NCI-H524 treated with DMSO at 0.1 percent for 48 hours (cell line): ENCODE results near the gene CDK4.
A peak's percentile ranks its signal among the peaks of the same experiment; 100 is the strongest.
"Not testable (repeated sequence)": the region's sequence is repeated elsewhere in the genome, so short reads cannot be mapped to it uniquely, and the experiment has no call there.

ENCODE experiments used
- DNase-seq: peaks from one replicate; lab custom pipeline; 2025; lab: John Stamatoyannopoulos, UW

Gene CDK4

DNA sequence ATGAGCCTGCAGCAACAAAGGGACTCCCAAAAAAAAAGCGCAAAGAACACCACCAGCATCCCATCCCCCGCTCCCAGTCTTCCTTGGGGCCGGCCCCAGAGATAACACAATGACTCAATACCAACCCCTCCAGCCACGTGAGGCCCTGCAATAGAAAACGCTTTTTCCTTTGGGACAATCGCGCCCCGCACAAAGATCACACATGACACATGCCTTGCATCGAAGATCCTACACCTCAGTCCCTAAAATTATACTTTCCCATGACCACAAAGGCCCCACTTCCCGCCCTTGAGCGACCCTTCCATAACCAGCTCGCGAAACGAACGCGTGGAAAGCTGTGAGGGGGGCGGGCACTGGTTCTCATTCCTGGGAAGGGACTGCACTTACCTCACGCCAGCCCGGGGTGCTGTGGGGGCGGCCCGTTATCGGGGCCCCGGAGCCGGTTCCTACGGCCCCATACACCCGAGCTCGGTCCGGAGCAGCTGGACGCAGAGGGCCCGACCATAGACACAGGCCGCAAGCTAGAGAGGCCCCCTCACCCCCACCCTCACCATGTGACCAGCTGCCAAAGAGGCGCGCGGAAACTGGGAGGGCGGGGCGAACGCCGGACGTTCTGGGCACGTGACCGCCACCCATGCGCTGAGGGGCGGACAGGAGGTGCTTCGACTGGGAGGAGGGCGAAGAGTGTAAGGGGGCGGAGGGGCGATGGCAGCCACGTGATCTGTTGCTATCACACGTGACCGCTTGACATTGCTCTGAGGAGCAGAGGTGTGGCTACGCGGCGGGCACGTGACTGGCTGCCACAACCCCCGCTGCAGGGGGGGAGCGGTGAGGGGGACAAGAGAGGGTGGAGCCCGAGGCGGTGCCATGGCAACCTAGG lies at the start of gene CDK4:
CDK4 (minus strand) TSS at position 523 of the 880 bp plus-strand sequence. CDS start 593 bp downstream, outside the sequence.
- peak; percentile 95 for DNase-seq

DNA sequence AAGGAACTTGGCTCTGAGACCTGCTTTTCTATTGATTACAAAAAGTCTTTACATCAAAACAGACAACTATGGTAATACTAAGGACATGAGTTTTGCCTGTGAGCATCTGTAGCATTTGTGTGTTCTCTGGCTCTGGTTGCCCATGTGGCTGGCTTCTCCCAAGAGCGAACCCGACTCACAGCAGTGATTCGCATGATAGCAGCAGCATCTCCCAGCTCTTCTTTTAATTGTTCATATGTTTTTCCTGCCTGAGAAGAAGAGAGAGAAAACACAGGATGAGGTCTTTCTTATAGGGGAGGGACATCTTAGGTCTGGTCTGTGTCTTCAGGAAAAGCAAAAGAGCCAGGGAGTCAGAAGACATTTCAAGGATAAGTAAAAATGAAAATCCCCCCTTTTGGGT lies 48.9 kb upstream of the CDK4 start:
- no peak for DNase-seq

DNA sequence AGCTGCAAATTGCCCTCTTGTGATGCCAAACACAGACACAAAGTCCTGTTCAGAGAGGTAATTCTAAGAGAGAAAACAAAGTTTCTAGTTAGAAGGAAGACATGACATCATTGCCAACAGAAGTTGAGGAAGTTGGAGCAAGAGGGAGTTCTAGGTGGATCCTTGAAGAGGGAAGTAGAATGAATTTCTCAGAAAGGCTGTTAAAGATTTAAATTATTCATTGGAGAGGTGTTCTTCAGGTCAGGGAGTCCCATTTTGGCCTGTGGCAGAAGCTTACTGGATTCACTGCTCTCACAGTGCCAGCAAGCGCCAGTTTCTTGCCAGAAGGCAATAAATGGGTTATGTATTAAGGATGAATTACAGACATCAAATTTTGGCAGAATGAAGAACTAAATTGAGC lies 45.8 kb upstream of the CDK4 start:
- no peak for DNase-seq

DNA sequence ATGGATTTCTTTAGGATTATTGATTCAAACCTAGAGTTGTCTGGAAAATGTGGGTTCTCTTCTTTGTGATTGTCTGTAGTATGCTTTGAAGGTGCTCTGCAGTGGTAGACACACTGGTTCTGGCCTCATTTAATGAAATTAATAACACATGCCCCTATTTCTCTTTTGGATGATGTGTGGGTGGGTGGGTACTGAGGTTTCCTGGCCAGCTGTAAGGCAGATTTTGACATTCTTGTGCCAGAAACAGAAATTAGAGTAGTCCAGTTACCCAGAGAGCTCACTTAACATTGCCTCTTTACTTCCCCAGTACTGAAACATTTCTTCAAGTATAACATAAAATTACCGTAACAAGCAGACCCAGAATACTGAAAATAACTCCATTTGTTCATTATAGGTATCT lies 44.9 kb upstream of the CDK4 start:
- DNase-seq: no peak

DNA sequence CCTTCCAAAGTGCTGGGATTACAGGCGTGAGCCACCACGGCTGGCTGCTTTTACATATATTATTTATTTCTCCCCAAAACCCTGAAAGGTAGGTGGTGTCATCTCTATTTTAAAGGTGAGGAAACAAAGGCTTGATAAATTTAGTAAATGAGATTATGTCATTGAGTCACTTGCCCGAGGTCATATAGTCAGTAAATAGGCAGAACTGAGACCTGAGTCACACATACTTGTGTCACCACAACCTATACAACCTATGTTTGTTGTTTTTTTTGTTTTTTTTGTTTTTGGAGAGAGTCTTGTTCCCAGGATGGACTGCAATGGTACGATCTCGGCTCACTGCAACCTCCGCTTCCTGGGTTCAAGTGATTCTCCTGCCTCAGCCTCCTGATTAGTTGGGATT lies 43.2 kb upstream of the CDK4 start:
- no peak for DNase-seq

DNA sequence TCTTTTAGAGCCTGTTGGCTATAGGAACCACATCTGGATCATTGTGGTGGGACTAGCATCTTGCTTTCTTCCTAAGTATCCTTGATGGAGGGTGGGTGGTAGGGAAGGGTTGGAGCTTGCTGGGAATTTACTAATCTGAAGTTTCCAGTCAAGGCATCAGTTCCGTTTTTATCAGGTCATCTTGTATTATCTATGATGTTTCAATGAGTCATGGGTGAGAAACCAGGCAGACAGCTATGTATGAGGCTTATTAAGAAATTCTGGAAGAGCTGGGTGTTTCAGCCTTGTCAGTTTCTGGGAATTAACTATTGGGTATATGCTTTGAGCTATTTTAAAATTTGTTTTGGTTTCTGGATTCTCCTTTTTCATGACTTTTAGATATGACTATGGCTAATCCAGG lies 41.8 kb upstream of the CDK4 start:
- DNase-seq: no peak

DNA sequence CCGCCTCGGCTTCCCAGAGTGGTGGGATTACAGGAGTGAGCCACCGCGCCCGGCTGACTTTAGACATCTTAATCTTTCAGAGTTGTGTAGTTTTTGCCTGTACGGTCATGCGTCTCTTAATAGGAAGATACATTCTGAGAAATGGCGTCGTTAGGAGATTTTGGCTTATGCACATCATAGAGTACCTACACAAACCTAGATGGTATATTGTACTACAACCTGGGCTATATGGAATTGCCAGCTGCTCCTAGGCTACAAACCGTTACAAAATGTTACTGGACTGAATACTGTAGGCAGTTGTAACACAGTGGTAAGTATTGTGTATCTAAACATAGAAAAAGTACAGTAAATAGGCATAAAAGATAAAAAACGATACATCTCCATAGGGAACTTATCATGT lies 31.8 kb upstream of the CDK4 start:
- no peak for DNase-seq

DNA sequence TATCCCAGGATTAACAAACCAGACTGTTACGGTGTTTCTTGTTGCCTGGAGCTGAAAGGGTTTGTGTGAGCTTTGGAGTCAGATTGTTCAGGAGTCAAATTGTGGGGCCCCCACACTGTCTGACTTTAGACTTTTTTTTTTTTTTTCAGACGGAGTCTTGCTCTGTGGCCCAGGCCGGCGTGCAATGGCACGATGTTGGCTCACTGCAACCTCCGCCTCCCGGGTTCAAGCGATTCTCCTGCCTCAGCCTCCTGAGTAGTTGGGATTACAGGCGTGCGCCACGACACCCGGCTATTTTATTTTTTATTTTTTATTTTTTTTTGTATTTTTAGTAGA lies 31.3 kb upstream of the CDK4 start:
- no peak for DNase-seq

DNA sequence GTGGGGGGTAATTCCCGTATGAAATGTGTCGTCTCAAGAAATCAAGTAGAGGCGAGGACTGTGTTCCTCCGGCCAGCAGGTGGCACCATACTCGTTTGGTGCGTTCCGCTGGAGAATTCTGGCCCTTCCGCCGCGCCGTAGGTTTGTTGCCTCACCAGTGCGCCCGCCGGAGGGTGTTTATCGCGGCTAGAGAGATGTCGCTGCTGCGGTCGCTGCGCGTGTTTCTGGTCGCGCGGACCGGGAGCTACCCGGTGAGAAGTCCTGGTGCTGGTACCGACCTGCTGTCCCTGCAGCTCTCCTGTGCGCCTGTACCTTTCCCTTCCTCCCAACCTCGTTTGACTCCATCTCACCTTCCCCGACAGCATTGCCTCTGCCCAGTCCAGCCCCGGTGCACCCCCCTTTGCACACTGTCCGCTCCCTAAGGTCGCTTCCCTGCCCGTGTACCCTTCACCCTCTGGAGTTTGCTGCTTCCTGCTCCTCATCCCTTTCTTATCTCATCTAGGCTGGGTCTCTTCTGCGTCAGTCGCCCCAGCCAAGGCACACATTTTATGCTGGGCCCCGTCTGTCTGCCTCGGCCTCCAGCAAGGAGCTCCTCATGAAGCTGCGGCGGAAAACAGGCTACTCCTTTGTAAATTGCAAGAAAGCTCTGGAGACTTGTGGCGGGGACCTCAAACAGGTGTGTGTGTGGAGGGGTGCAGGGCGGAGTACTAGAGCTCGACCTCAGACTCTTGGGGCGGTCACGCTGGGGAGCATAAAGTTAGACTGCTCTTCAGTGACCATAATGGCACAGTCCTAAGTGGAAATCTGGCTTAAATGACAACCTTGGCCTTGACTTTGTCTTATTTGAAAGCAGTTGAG lies 30.7 kb upstream of the CDK4 start, which contains the start of gene TSFM:
TSFM (plus strand) TSS at position 180 of the 858 bp plus-strand sequence; CDS start at position 195, 15 bp downstream.
- DNase-seq: peak; percentile 41

DNA sequence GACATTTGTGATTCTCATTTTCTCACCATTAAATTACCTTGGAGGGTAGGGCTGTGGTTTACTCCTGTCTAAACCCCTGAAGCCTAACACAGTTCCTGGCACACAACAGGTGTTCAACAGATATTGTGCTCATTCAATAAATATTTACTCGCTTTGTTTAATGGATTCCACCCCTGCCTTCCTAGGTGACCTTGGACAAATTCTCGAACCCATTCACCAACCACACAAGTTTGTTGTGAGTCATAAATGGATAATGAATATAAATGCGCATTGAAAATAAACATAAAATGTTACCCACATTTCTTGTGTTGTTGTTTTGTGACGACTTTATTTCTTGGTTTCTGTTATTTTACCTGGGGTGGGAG lies 30.1 kb upstream of the CDK4 start:
- no peak for DNase-seq

DNA sequence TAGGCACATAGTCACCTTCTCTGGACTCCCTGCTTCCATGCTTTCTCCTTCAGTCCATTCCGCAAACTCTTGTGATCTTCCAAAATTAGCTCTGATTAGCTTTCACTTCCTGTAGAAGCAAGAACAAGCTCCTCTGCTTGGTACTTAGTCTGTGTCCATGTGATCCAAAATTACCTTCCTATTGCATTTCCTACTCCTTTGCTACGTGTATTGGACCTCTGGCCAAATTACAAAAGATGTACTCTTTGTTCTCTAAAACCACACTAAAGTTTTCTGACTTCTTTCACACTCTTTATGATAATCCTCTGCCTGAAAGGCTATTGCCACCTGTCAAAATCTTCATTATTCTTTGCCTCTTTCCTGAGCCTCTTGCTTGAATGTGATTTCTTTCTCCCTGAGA lies 29.7 kb upstream of the CDK4 start:
- no peak for DNase-seq

DNA sequence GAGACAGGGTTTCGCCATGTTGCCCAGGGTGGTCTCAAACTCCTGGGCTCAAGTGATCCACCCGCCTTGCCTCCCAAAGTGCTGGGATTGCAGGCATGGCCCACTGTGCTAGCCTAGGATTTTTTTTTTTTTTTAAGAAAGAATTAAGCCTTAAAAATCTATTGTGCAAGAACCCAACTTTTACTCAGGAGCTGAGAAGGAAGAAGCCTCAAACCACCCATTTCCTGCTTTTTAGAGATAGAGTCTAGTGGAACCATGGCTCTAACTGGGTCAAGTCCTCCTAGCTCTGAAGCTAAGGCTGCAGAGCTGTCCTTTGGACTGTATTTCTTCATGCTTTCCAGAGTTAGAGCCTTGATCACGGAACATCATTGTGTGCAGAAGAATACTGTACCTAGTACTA lies 29.1 kb upstream of the CDK4 start:
- no peak for DNase-seq

DNA sequence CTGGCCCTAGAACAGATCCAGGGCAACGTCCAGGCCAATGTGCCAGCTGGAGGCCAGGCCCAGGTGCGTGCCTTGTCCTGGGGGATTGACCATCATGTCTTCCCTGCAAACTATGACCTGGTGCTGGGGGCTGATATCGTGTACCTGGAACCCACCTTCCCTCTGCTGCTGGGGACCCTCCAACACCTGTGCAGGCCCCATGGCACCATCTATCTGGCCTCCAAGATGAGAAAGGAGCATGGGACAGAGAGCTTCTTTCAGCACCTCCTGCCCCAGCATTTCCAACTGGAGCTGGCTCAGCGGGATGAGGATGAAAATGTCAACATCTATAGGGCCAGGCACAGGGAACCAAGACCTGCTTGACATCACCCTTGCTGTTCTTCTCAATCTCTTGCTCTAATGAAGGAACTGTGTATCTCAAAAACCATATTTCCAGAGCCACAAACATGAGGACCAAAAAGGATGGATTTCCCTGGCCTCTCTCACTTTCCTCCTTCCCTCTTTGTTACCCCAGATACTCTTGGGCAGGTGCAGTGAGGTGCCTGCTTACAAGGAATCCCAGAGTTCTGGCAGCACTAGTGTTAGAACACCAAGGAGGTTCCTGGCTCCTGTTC lies 28.3 kb upstream of the CDK4 start:
- DNase-seq: no peak

DNA sequence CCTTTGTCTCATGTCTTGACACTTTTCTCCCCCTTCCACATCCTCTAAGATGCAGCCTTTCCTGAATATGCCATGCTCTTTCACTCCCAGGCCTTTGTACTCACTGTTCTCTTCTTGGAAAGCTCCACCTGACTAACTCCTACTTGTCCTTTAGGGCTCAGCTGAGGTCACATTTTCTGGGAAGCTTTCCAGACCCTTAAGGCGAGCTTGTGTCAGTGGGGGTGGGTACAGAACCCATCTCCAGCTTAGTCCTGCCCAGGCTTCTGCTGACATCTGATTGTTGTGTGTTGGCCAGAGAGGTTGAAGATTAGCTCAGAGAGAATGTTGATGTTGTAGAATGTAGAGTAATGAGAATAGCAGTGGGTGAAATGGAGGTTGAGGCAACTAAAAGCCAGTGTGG lies 27.6 kb upstream of the CDK4 start:
- no peak for DNase-seq

DNA sequence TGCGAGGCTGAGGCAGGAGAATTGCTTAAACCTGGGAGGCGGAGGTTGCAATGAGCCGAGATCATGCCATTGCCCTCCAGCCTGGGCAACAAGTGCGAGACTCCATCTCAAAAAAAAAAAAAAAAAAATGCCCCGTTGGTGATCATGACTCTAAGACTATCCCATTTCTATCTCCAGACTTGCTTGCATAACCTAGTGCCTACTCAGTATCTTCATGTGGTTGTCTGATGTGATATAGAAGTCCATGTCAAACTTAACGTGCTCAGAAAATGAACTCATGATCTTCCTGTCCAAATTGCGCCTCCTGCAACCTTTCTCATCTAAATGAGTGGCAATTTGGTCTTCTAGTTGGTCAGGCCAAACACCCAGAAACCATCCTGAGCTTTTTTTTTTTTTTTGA lies 25.8 kb upstream of the CDK4 start:
- DNase-seq: no peak

DNA sequence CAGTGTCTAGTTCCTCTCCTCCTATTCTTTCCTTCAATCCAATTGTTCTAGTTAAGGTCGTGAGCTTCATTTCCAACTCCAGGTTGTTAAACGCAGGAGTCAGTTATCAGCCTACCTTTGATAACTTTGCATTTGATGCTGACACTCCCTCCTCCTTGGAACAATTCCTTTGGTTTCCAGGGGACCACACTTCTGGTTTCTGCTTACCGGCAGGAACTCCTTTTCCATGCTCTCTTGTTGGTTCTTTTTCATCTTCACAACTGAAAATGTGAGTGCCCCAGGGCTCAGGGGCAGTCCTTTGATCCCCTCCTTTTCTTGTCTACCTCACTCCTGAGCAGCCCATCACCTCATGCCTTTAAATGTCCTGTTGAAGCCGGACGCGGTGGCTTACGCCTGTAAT lies 25.3 kb upstream of the CDK4 start:
- DNase-seq: no peak

DNA sequence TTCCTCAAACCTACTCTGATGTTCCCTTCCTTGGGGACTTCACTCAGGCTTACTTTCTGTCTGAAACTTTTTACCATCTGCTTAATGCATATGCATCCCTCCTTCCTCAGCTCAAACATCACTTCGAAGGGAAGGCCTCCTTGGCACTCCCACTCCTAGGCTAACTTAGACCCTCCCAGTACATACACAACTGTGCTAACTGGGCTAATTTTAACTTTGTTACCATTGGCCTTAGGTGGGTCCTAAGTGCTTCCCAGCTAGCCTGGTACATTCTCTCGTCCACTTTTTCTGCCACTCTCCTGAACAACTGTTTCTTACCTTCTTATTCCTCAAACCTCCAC lies 24.1 kb upstream of the CDK4 start:
- no peak for DNase-seq

DNA sequence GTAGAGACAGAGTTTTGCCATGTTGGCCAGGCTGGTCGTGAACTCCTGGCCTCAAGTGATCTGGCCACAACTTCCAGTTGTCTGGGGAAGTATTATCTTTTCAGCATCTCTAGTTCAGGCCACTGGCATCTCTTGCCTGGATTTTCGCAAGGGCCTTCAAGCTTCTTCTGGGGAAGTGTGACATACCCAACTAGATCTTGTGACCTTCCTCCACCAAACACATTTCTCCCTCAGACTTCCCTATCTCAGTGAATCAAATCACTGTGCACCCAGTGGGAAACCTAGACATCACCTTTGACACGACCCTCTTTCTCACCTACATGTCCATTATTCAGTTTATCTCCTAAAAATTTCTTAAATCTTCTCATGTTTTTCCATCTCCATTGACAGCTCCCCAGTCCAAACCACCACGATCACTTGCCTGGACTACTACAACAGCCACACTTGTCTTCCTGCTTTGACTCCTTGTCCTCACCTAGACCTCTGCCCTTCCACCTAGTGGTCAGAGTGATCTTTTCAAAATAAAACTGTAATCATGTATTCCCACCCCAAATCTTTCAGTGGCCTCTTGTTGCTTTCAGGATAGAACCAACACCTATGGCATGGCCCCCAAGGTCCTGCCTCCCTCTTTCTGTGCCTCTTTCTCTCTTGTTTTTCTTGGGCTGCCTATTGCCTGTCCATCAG lies 23.6 kb upstream of the CDK4 start:
- DNase-seq: no peak

DNA sequence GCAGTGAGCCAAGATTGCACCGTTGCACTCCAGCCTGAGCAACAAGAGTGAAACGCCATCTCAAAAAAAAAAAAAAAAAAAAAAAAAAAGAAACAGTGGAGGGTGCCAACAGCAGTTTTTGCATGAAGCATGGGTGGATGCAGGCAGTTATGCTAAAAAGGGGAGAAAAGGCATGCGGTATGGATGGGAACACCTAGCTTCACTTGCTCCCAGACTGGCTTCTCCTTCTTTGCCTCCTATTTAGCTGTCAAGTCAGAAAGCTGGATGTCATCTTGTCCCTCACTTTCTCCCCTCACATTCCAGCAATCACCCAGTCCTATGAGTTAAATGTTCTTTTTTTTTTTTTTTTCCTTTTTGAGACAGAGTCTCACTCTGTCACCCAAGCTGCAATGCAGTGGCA lies 22.9 kb upstream of the CDK4 start:
- no peak for DNase-seq

DNA sequence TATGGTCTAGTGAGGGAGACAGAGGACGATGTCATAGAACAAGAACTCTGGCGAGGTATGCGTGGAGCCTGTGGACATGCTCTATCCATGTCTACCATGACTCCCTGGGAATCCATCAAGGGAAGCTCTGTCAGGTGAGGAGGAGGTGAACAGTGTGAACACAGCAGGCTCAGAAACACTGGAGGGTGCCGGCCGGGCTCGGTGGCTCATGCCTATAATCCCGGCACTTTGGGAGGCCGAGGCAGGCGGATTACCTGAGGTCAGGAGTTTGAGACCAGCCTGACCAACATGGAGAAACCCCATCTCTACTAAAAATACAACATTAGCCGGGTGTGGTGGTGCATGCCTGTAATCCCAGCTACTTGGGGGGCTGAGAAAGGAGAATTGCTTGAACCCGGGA lies 22.5 kb upstream of the CDK4 start:
- DNase-seq: not testable (repeated sequence)

DNA sequence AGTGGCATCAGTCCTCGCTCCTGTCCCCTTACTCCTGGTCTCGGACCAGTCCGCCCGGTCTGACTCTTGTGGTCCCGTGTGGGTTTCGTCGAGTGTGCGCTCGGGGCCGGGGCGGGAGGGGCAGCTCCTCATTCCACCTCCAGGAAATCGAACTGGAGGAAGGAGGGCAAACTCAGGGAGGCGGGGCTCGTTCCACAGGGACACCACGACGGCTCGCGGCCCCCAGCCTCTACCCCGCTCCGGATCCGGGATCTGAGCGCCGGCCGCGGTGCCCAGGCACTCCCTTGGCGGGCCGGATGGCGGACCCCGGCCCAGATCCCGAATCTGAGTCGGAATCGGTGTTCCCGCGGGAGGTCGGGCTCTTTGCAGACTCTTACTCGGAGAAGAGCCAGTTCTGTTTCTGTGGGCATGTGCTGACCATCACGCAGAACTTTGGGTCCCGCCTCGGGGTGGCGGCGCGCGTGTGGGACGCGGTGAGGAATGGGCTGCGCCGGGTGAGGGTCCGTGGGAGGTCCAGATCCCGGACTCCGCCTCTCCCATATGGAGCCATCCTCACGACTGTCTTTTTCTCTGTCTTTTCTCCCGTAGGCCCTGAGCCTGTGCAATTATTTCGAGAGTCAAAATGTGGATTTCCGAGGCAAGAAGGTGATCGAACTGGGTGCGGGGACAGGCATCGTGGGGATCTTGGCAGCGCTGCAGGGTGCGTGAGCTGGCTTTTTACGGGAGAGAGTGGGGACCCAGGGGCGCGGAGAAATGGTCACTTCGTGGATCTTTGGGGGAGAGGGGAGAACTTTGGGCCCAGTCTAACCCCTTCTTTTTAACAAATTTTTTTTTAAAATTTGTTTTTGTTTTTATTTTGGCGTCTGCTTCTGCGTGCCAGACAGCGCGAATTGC lies 20.6 kb upstream of the CDK4 start, which contains the start of gene EEF1AKMT3:
EEF1AKMT3 (plus strand) TSS at position 186 of the 894 bp plus-strand sequence; CDS start at position 297, 111 bp downstream.
- DNase-seq: no peak
